Keratinocyte (primary cell): ENCODE data around the gene SLC43A3. TPM values are rescaled to one million over a fixed set of nuclear protein-coding genes. Genes with fewer than 3 reads are reported as not detected.

Experiments
- DNase-seq: peaks from one replicate; pipeline ENCODE4 v3.0.0-alpha.2; 2011; ENCODE audit warnings: low read depth, missing footprints, low spot score
- FAIRE-seq: peaks from 2 replicates; lab custom pipeline; 2011; peaks lifted over from hg19 to GRCh38; lab: Jason Lieb, UNC
- H2AFZ ChIP-seq: 2 replicates; pipeline ENCODE4 v1.6.0; 2012; ENCODE audit warnings: low read length, control low read depth, inconsistent platforms; ENCODE audit not compliant: control insufficient read depth
- H3K27ac ChIP-seq: 2 replicates; pipeline ENCODE4 v1.5.1; 2011; ENCODE audit warnings: low read length; ENCODE audit not compliant: control insufficient read depth, insufficient read depth
- H3K27me3 ChIP-seq: 3 replicates; pipeline ENCODE4 v1.6.0; 2011; ENCODE audit warnings: low read length; ENCODE audit not compliant: control insufficient read depth, insufficient read depth; ENCODE audit errors: extremely low read depth
- H3K36me3 ChIP-seq, 2 experiments: 2 replicates in 1 of 2; 3 replicates in 1 of 2; pipeline ENCODE4 v1.5.1; 2011; ENCODE audit warnings: low read length in 2 of 2, mild to moderate bottlenecking in 1 of 2; ENCODE audit not compliant: control insufficient read depth in 2 of 2, insufficient read depth in 2 of 2; ENCODE audit errors: extremely low read depth in 1 of 2
- H3K4me1 ChIP-seq: 3 replicates; pipeline ENCODE4 v1.5.1; 2011; ENCODE audit warnings: low read length; ENCODE audit not compliant: control insufficient read depth, insufficient read depth; ENCODE audit errors: extremely low read depth
- H3K4me2 ChIP-seq: 3 replicates; pipeline ENCODE4 v1.6.0; 2011; ENCODE audit warnings: low read depth, low read length; ENCODE audit not compliant: control insufficient read depth, insufficient read depth; ENCODE audit errors: extremely low read depth
- H3K4me3 ChIP-seq, 3 experiments: fragments of 200-600 bp in 1 of 3; sonication (generic) in 1 of 3; 2 replicates in 2 of 3; 3 replicates in 1 of 3; pipeline ENCODE4 v1.5.1; 2011 to 2016; ENCODE audit warnings: low read length in 3 of 3, mild to moderate bottlenecking in 3 of 3, control low read depth in 2 of 3, inconsistent platforms in 1 of 3, low read depth in 1 of 3, mixed read lengths in 1 of 3, mixed run types in 1 of 3, moderate library complexity in 1 of 3; ENCODE audit not compliant: control insufficient read depth in 2 of 3, insufficient read depth in 2 of 3; ENCODE audit errors: extremely low read depth in 1 of 3
- H3K79me2 ChIP-seq: 2 replicates; pipeline ENCODE4 v1.6.0; 2012; ENCODE audit warnings: low read length; ENCODE audit not compliant: control insufficient read depth, insufficient read depth
- H3K9ac ChIP-seq: 3 replicates; pipeline ENCODE4 v1.6.0; 2011; ENCODE audit warnings: low read length; ENCODE audit not compliant: control insufficient read depth, insufficient read depth; ENCODE audit errors: extremely low read depth
- H3K9me1 ChIP-seq: 3 replicates; pipeline ENCODE4 v1.6.0; 2011; ENCODE audit warnings: low read length; ENCODE audit not compliant: control insufficient read depth, insufficient read depth; ENCODE audit errors: extremely low read depth
- H3K9me3 ChIP-seq: 2 replicates; pipeline ENCODE4 v1.5.1; 2012; ENCODE audit warnings: low read depth, low read length; ENCODE audit not compliant: control insufficient read depth
- H4K20me1 ChIP-seq: 3 replicates; pipeline ENCODE4 v1.6.0; 2011; ENCODE audit warnings: low read length; ENCODE audit not compliant: control insufficient read depth, insufficient read depth; ENCODE audit errors: extremely low read depth
- EZH2 ChIP-seq: IDR thresholded peaks from one replicate; pipeline ENCODE4 v1.6.1; 2012; ENCODE audit warnings: inconsistent platforms, mild to moderate bottlenecking, low read length, moderate library complexity
- dilution Hi-C: fragments of 300-500 bp; cut with MboI; formaldehyde crosslinking; loops from one replicate; pipeline ENCODE4 v1.7.0; 2020; ENCODE audit warnings: low sequenced_read_pairs; ENCODE audit not compliant: extremely low pct_ligation_motif_present
- polyA plus RNA-seq, 5 experiments: library from polyadenylated mRNA; depleted of rRNA in 3 of 5; stranded (reverse) in 3 of 5; stranded (forward) in 1 of 5; unstranded in 1 of 5; fragments of >200 nt; gene quantifications; 1 replicate in 1 of 5; 2 replicates in 3 of 5; 3 replicates in 1 of 5; pipeline versions ENCODE4 v1.2.1 to v1.2.3, GENCODE V29; 2011 to 2012; ENCODE audit warnings: missing spikeins in 2 of 5, low read depth in 1 of 5, low replicate concordance in 1 of 5
- TF ChIP-seq, protein P1 (sequence below), 3 experiments: IDR thresholded peaks in 1 of 3; conservative IDR thresholded peaks in 1 of 3; optimal IDR thresholded peaks in 1 of 3; 2 replicates in 2 of 3; 3 replicates in 1 of 3; pipeline versions ENCODE3 to v1.5.1; 2011; ENCODE audit warnings: low read length in 3 of 3, mild to moderate bottlenecking in 3 of 3, moderate library complexity in 2 of 3, control low read depth in 1 of 3, inconsistent platforms in 1 of 3; ENCODE audit not compliant: insufficient read depth in 2 of 3; ENCODE audit errors: extremely low read depth in 1 of 3

SLC43A3 gene
- polyA plus RNA-seq, 1 donor (not counting 4 experiments of a cell fraction or from before 2014, with no cell fraction given), result 48.1 TPM

DNA sequence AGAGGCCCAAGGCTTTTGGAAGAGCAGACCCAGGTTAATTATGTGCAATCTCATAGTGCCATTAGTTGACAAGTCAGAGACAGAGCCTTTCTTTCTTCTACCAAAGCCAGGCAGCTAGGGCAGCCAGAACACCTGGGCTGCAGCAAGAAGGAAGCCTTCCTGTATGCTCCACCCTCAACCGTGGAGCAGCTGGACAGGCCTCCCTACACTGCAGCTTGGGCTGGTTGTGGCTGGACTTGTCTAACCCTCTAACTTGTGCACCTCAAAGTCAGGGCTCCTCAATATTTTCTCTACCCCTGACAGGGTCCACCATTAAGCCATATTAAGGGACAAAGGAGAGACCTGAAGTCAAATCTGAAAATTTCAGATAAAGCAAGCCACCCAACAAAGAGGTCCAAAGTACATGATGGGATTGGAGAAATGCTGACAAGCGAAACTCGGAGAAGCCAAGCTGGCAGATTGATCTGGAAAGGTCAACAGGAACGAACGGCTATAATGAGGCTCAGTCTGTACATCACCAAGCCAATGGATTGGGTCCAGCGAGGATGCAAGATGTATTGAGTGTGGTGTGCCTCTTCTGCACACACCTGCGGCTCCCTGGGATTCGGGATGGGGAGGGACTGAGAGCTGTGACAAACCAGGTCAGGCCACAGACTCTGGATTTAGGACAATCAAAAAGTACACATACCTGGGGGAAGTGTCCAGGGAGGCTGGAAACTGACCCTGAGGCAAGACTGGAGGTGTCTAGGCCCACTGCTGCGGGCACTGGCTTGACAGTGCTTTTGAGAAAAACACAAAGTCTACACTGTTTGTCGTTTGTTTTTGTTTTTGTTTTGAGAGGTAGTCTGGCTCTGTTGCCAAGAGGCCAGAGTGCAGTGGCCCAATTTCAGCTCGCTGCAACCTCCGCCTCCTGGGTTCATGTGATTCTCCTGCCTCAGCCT, 11.7 kb upstream of the SLC43A3 start:
- Histone ChIP-seq H3K27ac (no peak overlapping the region), H3K79me2 (no peaks in the 10 kb centered on the region), H2AFZ (no peak overlapping the region), H3K4me2 (no peak overlapping the region), H3K36me3 (no peaks in the 10 kb centered on the region), H3K4me1 (peaks cover 9% of the 10 kb centered on the region), H3K9me3 (no peaks in the 10 kb centered on the region), H3K27me3 (no peaks in the 10 kb centered on the region), H4K20me1 (no peaks in the 10 kb centered on the region), H3K4me3 (no peak overlapping the region), H3K9me1 (no peaks in the 10 kb centered on the region), H3K9ac (no peak overlapping the region)
- DNase-seq (no peak), FAIRE-seq (no peak)
- dilution Hi-C loops, result no loop called here
- TF ChIP-seq, protein P1, sequence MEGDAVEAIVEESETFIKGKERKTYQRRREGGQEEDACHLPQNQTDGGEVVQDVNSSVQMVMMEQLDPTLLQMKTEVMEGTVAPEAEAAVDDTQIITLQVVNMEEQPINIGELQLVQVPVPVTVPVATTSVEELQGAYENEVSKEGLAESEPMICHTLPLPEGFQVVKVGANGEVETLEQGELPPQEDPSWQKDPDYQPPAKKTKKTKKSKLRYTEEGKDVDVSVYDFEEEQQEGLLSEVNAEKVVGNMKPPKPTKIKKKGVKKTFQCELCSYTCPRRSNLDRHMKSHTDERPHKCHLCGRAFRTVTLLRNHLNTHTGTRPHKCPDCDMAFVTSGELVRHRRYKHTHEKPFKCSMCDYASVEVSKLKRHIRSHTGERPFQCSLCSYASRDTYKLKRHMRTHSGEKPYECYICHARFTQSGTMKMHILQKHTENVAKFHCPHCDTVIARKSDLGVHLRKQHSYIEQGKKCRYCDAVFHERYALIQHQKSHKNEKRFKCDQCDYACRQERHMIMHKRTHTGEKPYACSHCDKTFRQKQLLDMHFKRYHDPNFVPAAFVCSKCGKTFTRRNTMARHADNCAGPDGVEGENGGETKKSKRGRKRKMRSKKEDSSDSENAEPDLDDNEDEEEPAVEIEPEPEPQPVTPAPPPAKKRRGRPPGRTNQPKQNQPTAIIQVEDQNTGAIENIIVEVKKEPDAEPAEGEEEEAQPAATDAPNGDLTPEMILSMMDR (optimal IDR thresholded peaks at IDR 0.05 in 1 of 3, IDR thresholded peaks at IDR 0.05 in 1 of 3, conservative IDR thresholded peaks at IDR 0.05 in 1 of 3; ENCODE audit: extremely low read depth in 1 of 3, insufficient read depth in 2 of 3, low read length in 3 of 3), result no peak
- TF ChIP-seq EZH2, result no peak

DNA sequence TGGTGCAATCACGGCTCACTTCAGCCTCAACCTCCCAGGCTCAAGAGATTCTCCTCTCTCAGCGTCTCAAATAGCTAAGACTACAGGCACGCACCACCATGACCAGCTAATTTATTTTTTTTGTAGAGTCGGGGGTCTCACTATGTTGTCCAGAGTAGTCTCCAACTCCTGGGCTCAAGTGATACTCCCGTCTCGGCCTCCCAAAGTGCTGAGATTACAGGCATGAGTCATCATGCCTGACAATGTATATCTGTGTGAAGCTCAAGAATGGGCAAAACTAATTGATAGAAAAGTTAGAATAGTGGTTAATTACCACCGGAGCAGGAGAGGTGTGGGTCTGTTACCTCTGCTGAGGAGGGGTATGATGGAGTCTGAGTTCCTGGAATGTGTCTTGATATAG, 9.1 kb upstream of the SLC43A3 start:
- no peaks in the 10 kb centered on the region for H3K36me3 ChIP-seq
- FAIRE-seq (no peak), DNase-seq (no peak)
- H3K79me2 ChIP-seq, result no peaks in the 10 kb centered on the region
- no peak overlapping the region for H3K4me2 ChIP-seq
- no peak overlapping the region for H3K4me3 ChIP-seq
- TF ChIP-seq, protein P1 (optimal IDR thresholded peaks at IDR 0.05 in 1 of 3, IDR thresholded peaks at IDR 0.05 in 1 of 3, conservative IDR thresholded peaks at IDR 0.05 in 1 of 3; ENCODE audit: extremely low read depth in 1 of 3, insufficient read depth in 2 of 3, low read length in 3 of 3), result no peak
- TF ChIP-seq EZH2, result no peak
- H3K27ac ChIP-seq, result no peak overlapping the region
- dilution Hi-C loops, result no loop called here
- no peak overlapping the region for H2AFZ ChIP-seq
- H4K20me1 ChIP-seq, result no peaks in the 10 kb centered on the region
- peaks cover 11% of the 10 kb centered on the region for H3K4me1 ChIP-seq
- H3K27me3 ChIP-seq, result no peaks in the 10 kb centered on the region
- no peaks in the 10 kb centered on the region for H3K9me3 ChIP-seq
- no peaks in the 10 kb centered on the region for H3K9me1 ChIP-seq
- no peak overlapping the region for H3K9ac ChIP-seq
